Measurements from ENCODE around the gene PPP2R5D.

DNA sequence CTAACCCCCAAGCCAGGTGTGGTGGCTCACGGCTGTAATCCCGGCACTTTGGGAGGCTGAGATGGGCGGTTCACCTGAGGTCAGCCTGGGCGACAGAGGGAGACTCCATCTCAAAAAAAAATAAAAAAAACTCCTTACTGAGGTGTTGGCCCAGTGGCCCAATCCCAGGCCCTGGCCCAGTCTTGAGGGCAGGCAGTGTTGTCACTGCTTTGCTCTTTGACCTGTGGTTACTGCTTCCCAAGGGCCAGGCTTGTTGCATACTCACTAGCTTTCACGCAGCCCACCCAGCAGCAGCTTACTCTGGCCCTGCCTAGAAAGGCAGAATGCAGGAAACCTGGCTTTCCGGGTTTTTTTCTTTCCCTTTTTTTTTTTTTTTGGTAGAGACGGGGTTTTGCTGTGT, 41.9 kb upstream of the PPP2R5D start:
- TF ChIP-seq, protein P1, sequence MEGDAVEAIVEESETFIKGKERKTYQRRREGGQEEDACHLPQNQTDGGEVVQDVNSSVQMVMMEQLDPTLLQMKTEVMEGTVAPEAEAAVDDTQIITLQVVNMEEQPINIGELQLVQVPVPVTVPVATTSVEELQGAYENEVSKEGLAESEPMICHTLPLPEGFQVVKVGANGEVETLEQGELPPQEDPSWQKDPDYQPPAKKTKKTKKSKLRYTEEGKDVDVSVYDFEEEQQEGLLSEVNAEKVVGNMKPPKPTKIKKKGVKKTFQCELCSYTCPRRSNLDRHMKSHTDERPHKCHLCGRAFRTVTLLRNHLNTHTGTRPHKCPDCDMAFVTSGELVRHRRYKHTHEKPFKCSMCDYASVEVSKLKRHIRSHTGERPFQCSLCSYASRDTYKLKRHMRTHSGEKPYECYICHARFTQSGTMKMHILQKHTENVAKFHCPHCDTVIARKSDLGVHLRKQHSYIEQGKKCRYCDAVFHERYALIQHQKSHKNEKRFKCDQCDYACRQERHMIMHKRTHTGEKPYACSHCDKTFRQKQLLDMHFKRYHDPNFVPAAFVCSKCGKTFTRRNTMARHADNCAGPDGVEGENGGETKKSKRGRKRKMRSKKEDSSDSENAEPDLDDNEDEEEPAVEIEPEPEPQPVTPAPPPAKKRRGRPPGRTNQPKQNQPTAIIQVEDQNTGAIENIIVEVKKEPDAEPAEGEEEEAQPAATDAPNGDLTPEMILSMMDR (IDR thresholded peaks at IDR 0.05), result no peak
- TF ChIP-seq ZNF423 (CRISPR knock-in tag; IDR thresholded peaks at IDR 0.05), result no peak
- TF ChIP-seq, protein P2, sequence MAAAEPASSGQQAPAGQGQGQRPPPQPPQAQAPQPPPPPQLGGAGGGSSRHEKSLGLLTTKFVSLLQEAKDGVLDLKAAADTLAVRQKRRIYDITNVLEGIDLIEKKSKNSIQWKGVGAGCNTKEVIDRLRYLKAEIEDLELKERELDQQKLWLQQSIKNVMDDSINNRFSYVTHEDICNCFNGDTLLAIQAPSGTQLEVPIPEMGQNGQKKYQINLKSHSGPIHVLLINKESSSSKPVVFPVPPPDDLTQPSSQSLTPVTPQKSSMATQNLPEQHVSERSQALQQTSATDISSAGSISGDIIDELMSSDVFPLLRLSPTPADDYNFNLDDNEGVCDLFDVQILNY (CRISPR knock-in tag; IDR thresholded peaks at IDR 0.05), result no peak

All from WTC11 (cell line).